Measurements from ENCODE around the gene AOC3.

AOC3 gene, protein sequence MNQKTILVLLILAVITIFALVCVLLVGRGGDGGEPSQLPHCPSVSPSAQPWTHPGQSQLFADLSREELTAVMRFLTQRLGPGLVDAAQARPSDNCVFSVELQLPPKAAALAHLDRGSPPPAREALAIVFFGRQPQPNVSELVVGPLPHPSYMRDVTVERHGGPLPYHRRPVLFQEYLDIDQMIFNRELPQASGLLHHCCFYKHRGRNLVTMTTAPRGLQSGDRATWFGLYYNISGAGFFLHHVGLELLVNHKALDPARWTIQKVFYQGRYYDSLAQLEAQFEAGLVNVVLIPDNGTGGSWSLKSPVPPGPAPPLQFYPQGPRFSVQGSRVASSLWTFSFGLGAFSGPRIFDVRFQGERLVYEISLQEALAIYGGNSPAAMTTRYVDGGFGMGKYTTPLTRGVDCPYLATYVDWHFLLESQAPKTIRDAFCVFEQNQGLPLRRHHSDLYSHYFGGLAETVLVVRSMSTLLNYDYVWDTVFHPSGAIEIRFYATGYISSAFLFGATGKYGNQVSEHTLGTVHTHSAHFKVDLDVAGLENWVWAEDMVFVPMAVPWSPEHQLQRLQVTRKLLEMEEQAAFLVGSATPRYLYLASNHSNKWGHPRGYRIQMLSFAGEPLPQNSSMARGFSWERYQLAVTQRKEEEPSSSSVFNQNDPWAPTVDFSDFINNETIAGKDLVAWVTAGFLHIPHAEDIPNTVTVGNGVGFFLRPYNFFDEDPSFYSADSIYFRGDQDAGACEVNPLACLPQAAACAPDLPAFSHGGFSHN

DNA sequence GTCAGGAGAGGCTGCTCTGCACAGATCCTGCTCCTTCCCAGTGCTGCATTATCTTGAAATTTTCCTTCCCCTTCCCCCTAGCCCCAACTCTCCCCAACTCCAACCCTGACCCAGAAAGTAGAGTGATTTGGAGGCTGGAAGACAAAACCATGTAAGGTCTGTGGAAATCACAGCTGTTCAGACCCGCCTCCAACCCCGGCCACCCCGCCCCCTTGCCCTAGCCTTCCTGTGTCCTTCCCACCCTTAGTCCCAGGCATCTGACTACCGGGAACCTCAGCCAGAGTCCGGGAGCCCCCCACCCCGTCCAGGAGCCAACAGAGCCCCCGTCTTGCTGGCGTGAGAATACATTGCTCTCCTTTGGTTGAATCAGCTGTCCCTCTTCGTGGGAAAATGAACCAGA, at the start of gene AOC3:
Gene AOC3 (plus strand): TSS at position 246 of the 400 bp plus-strand sequence. CDS start 145 bp downstream, at position 391.
- DNase-seq, result no peak

DNA sequence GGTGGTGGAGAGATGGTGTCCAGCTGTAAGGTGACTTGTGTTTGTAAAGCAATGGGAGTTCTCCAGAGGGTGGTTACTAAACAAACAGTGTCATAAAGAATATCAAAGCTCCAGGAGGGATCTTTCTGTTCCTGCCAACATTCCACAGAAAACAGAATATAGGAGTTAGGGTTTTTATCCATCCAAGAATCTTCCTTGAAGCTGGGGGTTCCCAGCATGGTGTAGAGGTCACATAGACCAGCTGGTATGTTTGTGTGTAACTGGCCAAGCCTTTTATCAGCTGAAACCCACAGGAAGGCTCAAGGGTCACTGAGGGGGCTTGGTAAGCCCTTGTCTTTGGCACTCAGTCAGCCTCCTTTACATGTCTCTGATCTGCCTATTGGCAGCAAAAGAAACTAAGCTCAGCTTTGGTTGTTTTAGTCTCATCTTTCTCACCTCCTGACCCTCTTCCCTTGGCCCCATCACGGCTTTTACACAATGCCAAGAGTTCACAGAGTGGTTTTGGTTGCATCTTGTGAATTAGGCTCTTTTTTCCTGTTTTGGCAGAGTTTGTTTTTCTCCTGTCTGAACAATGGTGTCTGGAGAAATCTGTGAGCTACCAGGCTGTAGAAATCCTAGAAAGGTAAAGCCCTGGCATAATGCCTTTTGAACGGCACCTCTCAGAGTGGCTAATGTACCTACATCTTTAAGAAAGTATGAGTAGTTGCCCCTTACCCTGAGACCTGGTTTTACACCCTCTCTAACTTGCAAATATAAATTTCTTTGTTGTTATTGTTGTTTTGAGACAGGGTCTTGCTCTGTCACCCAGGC, 47.7 kb upstream of the AOC3 start:
- no peak for DNase-seq

DNA sequence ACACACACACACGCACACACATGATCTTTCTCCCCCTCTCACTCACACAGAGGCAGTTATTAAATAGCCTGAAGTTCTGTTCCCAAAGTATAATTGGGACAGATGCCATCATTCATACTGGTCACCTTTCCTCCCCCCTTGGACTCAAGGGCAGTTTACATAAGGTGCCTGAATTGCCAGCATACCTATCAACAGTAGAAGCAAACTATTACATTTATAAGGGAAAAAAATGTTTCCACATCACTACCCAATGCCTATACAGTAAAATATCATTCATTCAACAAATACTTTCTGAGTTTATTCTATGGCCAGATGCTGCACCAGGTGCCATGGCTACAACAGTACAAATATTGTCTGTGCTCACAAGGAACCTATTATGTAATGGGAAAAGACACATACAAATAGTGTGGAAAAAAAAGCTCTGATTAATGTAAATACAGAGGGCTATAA, 46.1 kb upstream of the AOC3 start:
- no peak for DNase-seq

DNA sequence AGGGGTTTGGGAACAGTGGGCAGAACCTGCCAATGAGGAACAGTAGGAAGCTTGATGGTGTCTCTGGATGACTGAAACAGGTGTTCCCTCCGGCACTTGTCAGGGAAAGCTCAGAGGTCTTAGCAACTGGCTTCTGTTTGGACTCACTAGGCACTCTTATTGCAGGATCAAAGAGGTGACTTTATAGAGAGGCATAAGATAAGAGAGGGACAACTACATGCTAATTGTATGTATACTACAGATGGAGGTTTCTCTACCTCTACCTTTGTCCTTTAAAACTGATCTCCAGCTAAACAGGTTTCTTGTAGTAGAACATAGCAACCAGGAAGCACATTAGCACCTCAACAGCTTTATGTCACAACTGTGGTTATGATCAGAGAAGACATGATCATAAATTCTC, 44.8 kb upstream of the AOC3 start:
- DNase-seq, result no peak

DNA sequence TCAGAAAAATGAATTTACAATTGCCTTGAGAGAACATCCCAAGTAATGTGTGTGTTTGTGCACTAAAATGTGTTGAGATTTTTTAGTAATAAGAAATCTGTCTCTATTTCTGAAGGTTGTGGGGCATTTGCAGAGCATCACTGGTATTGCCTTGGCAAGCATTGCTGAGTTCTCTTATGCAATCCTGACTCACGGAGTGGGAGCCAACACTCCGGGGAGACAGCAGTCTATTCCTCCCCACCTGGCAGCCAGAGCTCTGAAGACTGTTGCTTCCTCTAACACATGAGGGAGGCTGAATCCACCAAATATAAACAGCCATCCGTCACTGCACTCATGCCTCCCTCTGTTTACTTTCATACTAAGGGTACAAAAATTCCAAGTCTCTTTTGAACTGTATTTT, 41.7 kb upstream of the AOC3 start:
- no peak for DNase-seq

DNA sequence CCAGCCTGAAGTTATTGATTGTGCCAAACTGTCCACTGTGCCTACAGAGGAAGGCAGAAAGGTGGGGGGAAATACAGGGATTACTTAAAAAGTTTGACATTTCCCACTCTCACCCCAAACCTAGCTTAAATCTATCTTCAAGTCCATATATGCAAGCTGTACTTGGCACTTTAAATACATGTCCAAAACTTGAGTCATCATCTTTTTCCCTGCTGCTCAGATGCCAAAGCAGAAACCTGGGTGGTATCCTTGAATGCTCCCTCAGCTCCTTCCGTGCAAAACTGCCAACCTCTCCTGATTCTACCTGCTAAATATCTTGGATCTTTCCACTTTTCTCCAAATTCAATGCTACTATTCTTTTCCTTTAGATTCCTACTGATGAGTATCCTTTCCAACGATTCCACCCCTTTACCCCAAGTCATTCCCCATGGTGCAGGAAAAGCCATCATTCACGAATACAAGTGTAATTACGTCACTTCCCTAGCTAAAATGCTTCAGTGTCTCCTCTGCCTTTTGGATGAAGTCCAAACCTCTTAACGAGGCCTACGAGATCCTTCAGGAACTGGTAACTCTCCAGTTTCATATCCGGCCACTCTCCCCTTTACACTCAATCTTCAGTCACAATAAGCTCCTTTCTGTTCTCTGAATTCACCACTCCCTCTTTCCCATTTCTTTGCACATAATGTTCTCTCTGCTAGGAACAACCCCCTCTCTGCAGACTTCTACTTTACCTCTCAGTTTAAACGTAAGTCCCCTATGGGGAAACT, 36.2 kb upstream of the AOC3 start:
- DNase-seq, result no peak

DNA sequence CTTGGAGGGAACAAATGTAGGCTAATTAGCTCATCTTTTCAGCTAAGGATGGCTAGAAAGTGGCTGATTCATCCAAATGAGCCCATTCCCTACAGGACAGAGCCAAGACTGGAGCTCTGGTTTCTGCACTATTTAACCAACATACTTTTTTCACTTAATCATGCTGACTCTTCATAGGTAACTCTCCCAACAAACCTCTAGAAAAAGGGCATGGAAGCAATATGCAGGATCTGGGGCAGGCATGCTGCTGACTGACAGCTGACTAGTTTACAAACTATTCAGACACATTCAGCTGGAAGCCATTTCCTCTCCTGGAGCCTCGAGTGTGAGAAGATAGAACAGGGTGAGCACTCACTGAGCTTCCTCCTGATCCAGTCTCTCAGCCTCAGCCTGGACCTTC, 33.1 kb upstream of the AOC3 start:
- no peak for DNase-seq

DNA sequence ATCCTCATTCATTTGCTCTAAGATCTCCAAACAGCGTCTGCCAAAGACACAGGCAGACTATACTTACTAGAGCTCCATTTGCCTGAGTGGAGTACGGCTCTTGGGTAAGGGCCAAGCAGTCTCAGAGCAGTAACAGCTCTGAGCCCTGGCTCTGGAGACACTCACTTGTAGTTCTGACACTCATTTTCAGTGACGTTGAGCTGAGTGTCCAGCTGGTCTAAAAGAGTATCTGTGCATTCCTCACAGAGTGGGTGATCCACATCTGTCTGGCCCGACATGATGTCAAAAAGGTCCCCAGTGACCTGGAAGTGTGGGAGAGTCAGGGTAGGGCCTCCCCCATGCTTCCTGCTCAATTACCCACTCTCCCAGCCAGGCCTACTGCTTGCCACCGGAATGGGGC, 32.6 kb upstream of the AOC3 start:
- DNase-seq, result no peak

DNA sequence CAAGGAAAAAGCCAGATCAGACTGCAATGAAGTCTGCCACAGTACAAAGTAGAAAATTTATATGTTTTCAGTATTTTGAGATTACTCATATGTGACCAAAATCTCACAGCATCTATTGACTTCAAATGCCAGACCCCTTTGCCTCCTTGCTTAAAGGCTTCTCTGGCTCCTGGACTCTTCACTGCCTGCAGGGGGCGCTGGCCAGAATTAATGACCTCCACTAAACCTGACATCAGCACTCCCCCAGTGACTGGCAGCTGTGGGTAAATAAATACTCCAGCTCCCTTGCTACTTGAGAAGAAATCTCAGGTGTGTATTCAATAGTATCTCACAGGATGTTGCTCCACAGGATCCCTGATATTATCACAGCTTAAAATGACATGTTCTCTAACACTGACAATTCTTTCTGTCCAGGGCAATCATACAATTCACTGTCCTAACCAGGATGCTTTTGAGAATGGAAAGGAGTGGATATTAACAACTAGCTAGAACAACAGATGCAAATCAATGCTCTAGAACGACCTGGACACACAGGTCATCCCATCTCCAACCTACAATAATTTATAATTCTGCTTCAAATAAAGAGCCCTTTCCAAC, 31.0 kb upstream of the AOC3 start:
- DNase-seq, result peak; percentile 81

DNA sequence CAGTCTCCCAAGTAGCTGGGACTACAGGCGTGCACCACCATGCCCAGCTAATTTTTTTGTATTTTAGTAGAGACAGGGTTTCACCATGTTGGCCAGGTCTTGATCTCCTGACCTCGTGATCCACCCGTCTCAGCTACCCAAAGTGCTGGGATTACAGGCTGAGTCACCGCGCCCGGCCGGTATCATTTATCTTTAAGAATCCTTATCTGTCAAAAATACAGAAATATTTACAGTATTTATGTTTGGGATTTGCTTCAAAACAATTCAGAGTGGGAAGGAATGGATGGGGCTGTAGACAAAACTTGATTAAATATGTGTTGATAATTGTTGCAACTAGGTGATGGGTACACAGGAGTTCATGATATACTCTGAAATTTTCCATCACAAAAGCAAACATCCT, 29.8 kb upstream of the AOC3 start:
- no peak for DNase-seq

DNA sequence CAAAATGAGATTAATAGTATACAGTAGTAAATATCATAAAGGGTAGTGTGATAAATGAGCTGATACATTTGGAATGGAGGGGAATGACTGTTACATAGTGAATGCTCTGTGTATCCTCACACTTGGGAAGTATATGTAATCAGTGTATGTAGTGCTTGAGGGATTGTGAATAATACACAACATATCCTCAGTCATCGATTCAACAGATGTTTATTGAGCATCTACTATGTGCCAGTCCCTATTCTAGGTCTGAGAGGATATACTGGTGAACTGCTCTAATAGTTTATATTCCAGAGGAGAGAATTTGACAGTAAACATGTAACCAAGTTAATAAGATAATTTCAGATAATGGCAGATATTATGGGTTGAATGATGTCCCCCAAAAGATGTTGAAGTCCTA, 23.5 kb upstream of the AOC3 start:
- DNase-seq, result no peak

DNA sequence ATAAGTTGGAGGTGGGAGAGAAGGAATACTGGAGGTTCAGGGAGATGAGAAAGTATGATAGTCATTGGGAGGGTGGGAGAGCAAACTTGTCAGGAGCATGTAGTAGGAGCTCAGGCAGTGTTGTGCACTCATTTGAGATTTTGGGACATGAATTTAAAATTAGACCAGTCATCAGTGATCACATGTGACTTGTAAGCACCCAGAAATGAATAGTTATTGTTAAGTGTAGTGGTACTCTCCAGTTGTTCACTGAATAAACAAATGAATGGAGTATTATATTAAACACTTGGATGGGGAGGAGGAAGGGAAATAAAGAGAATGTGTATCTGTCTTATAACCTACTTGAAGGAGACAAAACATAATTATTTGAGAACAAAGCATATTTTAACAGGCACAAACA, 20.0 kb upstream of the AOC3 start:
- no peak for DNase-seq

DNA sequence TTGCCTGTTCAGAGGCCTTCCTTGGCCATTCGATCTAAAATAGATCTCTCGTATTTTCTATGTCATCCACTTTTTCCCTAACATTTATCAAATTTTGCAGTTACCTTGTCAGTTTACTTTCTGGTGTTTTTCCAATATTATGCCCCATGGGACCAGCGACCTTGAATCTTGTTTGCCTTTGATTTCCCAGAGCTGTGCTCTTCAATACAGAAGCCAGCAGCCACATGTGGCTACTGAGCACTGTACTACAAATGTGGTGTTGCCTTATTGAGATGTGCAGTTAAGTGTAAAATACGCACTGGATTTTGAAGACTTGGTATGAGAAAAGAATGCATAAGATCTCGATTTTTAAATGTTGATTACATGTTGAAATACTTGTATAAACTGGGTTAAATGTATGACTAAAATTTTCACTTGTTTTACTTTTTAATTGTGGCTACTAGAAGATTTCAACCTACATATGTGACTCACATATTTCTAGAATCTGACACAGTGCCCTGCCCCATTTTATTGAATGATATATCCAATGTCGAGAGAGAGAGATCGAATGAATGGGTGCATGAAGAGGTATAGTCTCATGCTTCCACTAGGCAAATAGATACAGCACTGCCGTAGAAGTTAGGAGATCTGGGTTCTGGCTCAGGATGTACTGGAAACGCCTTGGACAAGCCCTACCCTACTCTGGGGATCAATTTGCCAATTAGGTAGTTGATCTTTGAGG, 18.6 kb upstream of the AOC3 start:
- no peak for DNase-seq

DNA sequence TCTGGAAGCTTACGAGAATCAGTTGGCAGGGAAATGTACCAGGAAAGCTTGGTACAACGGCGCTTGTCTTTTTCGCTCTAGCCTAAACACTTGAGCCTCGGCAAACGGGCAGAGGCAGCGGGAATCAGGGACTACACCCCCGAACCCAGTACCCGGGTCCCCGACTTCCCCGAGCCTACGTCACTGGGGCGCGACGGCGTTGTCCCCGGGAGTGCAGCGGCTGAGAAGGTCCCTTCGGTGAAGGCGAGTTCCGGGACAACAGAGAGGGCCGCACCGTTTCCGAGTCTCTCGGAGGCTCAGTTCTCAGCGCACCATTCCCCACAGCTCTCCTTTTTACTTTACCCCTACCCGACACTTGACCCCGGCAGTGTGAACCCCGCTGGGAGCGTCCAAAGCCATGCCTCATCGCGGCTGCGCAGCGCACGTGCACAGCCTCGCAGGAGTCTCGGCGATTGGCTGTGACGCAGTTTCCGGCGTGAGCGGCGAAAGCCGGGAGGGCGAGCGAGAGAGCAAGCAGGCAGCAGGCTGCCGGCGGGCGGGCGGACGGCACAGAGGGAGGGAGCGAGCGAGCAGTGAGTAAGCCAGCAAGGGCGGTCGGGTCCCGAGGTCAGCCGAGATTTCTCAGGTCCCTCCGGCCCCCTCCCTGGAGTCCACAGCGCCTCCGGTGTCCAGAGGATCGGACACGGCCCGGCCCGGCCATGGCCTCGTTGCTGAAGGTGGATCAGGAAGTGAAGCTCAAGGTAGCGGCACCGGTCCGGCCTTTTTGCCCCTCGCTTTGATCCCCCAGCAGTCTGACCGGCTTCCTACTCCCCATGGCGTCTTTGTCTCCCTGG, 17.8 kb upstream of the AOC3 start, which contains the start of gene PSME3:
Gene PSME3 (plus strand): TSS at position 464 of the 833 bp plus-strand sequence. CDS start 235 bp downstream, at position 699.
- DNase-seq, result peak; percentile 93

DNA sequence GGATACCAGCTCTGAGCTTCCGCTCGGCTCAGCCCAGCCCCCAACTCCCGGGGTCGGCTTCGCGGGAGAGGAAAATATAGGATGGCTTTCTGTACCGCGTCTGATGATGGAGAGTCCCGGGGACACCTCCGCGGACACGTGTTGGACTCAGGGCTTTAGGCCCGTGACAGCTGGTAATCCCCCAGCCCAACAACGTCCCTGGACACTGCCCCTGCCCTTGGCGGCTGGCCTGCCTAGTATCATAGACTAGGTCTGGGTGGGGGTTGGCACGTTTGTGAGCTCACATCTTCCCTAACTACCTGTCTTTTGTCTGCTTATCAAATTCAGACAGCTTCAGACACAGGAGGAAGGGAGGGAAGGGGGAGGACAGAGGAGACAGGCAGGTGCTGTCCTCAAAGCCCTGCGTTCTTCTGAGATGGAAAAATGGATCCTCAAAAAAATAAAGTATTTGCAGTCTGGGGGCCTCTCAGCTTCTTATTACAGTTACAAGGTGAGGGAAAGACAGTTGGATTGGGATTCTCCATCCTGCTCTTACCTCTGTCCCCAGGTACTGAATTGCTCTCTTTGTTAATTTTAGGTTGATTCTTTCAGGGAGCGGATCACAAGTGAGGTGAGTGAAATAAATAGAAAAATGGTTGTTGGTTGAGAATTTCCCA, 17.1 kb upstream of the AOC3 start:
- no peak for DNase-seq

DNA sequence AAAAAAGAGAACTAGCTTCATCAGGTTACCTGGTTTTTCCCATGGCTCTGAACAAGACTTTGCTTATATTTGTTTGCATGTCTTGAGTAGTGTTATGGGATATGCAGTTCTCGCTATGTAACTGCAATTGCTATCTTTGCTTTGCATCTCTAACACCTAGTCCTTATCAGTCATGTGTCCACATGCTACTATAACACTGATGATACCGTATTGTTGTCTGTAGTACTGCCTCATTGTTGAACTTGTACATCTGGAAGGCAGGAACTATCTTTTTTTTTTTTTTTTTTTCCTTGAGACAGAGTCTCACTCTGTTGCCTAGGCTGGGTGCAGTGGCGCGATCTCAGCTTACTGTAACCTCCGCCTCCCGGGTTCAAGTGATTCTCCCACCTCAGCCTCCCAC, 15.3 kb upstream of the AOC3 start:
- DNase-seq, result no peak

DNA sequence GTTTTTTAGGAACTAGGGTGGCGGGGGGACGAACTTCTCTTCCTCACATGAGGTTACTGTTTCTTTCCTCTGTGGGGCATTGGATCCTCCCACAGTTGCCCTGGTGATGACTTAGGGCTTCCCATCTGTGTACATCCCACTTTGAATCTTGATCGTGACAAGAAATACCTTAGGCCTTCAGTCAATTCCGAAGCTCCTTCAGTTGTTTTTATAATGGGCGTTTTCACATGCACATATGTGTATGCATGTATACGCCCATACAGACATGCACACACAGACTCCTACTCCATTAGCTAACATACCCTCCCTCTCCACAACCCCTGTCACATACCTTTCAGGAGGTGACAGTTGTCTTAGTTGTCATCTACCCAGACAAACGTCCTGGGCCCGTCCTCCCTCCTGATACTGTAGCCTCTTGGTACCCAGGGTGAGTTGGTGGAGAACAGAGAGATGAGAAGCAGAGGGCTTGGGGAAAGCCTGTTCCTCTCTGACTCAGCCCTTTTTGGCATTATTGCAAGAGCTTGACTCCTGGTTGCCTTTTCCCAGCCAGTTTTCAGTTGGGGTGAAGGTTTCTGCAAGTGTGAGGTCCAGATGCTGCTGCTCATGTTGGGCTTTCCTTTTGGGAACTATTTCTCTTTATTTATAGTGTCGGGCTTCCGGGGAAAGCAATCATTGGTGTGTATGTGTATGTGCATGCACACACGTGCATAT, 8.9 kb upstream of the AOC3 start:
- no peak for DNase-seq

DNA sequence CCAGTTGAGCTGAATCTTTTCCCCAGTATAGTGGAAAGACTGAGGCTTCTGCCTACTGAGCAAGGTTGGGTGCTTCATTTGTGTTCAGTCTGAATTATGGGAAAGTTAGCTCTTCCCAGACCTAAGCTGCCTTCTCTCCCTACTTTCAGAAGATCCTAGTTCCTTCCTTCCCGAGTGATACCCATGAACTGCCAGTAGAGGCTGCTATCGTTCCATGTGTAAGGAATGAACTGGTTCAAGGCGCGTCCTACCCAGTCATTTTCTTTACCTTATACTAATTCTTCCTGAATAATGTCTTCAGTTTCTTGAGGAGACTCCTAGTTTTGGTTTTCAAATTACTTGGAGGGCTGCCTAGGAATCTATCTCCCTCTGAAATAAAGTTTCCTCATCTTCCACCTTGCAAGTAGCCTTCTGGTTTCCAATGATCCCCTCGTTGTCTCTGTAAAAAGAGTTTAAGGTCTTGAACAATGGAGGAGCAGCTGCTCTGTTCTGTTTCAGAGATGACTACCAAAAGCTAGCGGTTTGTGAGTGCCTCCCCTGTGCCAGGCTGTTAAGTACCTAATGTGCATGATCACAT, 7.6 kb upstream of the AOC3 start:
- DNase-seq, result peak; percentile 36

DNA sequence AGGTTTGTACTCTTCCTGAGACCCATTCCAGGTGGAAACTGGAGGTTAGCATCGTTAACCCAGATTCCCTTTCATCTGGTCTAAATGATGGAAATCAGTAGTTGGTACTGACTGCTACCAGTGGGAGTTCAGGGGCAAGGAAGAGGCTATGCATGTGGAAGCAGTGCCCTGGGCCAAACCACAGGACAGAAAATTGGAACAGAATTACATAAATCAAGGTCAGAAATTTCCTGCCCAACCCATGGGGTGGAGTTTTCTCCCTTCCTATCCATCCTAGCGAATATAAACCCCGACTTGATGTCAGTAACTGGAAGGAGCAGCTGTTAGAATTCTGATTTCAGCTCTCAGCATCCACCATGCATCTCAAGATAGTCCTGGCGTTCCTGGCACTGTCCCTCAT, 6.7 kb upstream of the AOC3 start, which contains the start of gene AOC2:
Gene AOC2 (plus strand): TSS at position 310 of the 400 bp plus-strand sequence. CDS start 47 bp downstream, at position 357.
- DNase-seq, result no peak
